ENCODE data around the gene MZB1. TPM values are rescaled to one million over a fixed set of nuclear protein-coding genes. Genes with fewer than 3 reads are reported as not detected.
A peak's percentile ranks its signal among the peaks of the same experiment; 100 is the strongest.
"Not testable (repeated sequence)": the region's sequence is repeated elsewhere in the genome, so short reads cannot be mapped to it uniquely, and the experiment has no call there.

The MZB1 gene
- total RNA-seq, 1 donor from 2014 or later, result not detected

DNA sequence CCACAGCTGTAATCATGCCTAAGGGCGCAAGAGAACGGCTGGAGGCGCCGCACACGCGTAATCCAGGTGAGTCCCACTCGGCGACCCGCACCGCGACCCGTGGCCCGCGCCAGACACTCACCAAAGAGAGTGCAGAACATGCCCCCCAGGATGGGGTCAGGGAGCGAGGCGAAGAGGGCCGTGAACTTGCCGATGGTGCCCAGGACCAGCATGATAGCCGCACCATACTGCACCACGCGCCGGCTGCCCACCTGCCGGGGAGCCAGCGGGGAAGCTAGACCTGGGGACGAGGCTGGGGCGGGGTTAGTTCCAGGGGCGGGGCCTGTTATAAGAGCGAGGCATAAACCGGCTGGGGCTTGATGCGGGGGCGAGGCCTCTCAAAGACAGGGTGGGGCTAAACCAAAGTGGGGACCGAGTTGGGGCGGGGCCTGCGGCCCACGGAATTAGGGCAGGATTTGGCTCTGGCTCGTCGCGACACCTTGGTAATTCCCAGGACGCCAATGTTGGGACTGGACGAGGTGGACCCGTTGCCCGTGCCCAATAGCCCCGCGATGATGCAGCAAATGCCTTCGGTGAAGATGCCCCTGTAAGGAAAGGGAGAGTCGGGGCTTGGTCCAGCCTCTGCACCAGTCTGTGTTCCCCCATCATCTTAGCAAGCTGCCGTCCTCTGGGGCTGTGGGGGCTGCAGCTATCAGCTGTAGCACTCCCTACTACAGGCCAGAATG lies 11.4 kb downstream of the MZB1 start:
- no peak for DNase-seq (ENCODE audit: low read depth)

- no peak for DNase-seq (ENCODE audit: low read depth)
Measured at GRCh38 chr5:139377226-139377625, 12.5 kb downstream of the MZB1 start.

GRCh38 chr5:139376364-139376763 lies 13.3 kb downstream of the MZB1 start:
- no peak for DNase-seq (ENCODE audit: low read depth)

DNA sequence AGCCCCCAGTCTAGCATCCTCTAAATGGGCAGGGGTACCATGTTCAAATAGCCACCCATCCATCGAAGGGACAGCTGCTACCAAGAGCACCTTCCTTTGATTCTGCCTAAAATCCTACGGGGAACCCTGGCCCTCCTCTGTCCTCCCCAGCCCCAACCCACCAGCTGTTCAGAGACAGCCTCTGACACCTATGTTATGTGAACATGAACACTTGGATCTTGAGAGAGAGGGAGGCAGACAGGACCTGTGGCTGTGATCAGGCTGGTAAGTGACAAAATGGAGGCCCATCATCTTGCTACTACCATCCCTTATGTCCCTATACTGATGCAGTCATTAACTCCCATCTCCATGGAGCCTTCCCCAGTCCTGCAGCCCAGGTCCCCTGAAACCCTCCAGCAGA lies 14.8 kb downstream of the MZB1 start:
- no peak for DNase-seq (ENCODE audit: low read depth)

DNA sequence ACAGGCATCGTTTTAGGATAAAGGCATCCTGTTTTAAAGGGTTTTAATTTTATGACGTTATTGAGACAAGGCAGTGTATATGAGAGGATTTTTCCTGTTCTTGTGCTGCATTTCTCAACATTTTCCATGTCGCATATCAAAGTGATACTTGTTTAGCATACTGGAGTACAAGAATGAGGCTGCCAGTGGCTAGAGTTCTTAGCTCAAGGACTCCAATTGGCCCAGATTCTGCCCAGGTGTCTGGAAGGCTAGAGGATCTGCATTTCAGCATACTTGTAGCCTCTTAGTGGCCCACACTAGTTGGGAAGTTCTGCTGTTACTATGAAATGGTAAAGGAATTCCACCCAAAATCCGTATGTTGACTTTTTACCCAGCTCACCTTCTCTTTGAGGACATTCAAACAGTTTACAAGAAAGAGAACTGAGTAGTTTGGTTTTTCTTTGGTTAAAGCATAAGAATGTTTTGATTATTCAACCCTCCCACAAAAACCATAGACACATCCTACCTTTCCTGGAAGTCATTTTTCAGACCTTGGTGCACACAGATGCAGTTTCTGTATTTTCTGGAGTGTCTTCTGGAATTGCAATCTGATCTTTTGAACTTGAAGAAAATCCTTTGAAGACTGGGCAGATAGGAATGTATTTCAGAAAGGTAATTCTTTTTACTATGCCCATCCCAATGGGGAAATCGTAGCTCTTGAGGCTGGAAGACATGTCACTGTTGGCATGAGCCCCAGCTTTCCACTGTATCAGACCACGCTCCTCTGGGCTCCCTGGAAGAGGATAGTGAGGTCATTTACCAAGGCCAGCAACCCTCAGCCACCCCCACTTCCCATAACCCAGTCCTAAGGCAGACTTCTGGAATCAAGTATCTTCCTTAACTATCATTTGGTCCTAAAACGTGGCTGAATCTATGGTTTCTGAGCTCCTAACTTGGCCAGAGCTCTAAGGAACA lies 18.0 kb downstream of the MZB1 start:
- no peak for DNase-seq (ENCODE audit: low read depth)

GRCh38 chr5:139369181-139369580 lies 20.5 kb downstream of the MZB1 start:
- no peak for DNase-seq (ENCODE audit: low read depth)

- DNase-seq (ENCODE audit: low read depth), result no peak
Measured at GRCh38 chr5:139368613-139369012, 21.1 kb downstream of the MZB1 start.

DNA sequence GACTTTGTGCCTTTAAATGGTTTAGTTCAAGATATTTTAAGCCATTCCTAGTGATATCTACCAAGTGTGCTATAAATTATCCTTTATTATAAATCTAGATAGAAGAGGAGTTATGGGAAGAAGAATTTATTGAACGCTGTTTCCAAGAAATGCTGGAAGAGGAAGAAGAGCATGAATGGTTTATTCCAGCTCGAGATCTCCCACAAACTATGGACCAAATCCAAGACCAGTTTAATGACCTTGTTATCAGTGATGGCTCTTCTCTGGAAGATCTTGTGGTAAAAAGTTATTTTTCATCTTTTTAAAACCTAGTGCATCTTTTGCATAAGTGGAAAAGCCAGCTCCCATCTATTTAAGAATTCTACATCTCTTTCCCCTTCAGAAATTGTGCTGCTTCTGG lies 25.2 kb downstream of the MZB1 start:
- no peak for DNase-seq (ENCODE audit: low read depth)

DNA sequence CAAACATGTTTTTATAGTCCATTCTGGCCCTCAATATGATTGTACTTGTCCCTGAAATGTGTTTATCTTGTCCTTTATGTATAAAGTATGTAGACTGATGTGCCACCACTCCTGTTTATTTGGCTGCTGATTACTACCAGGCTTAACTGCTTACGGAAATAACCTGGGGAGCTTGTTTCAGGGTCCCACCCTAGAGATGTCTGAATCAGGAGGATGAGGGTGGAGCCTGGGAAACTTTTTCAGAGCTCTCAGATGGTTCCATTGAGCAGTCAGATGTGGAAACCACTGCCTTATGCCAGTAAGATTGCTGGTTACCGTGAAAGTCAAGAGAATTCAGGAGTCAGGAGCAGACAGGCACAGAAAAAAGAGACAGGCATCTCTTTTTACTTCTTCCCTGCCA lies 25.8 kb downstream of the MZB1 start:
- DNase-seq (ENCODE audit: low read depth), result peak; percentile 22

DNA sequence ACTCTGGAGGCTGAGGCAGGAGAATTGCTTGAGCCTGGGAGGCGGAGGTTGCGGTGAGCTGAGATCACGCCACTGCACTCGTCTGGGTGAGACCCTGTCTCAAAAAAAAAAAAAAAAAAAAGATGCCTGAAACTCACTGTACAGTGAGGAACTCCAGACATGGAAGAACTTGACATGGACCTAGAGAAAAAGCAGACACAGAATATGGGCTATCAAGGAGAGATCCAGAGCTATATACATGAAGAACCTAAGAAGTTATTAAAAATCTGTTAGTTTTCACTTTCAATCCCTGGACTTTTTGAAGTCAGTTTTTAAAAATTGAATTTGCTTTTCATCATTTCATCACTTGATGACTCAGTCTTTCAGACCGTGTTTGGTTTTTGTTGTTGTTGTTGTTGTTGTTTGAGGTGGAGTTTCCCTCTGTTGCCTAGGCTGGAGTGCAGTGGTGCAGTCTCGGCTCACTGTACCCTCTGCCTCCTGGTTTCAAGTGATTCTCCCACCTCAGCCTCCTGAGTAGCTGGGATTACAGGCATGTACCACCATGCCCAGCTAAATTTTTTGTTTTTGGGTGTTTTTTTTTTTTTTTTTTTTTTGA lies 27.8 kb downstream of the MZB1 start:
- DNase-seq (ENCODE audit: low read depth), result no peak

GRCh38 chr5:139360384-139360783 lies 29.3 kb downstream of the MZB1 start:
- DNase-seq (ENCODE audit: low read depth), result no peak

DNA sequence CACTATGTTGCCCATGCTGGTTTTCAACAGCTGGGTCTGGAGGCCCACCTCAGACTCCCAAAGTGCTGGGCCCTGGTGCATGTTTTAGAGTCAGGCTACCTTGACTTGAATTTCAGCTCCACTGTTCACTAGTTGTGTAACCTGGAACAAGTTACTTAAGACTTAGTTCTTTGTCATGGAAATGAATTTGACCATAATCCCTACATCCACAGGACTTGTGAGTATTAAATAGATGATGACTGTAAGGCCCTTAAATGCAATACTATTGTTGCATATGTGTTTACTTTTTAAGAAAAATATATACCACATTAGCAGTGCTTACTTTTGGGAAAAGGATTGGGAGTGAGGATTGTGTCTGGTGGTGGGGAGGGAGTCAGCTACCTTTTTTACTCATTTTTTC lies 31.6 kb downstream of the MZB1 start:
- DNase-seq (ENCODE audit: low read depth), result no peak

DNA sequence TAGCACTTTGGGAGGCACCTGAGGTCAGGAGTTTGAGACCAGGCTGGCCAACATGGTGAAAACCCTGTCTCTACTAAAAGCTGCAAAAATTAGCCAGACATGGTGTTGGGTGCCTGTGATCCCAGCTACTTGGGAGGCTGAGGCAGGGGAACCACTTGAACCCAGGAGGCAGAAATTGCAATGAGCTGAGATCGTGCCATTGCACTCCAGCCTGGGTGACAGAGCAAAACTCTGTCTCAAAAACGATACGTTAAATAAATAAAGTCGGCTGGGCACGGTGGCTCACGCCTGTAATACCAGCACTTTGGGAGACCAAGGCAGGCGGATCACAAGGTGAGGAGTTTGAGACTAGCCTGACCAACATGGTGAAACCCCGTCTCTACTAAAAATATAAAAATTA lies 33.8 kb downstream of the MZB1 start:
- DNase-seq (ENCODE audit: low read depth), result not testable (repeated sequence)

- DNase-seq (ENCODE audit: low read depth), result no peak
Measured at GRCh38 chr5:139354186-139354585, 35.5 kb downstream of the MZB1 start.

GRCh38 chr5:139347863-139348262 lies 41.9 kb downstream of the MZB1 start:
- DNase-seq (ENCODE audit: low read depth), result not testable (repeated sequence)

GRCh38 chr5:139345442-139345841 lies 44.3 kb downstream of the MZB1 start:
- not testable (repeated sequence) for DNase-seq (ENCODE audit: low read depth)

DNA sequence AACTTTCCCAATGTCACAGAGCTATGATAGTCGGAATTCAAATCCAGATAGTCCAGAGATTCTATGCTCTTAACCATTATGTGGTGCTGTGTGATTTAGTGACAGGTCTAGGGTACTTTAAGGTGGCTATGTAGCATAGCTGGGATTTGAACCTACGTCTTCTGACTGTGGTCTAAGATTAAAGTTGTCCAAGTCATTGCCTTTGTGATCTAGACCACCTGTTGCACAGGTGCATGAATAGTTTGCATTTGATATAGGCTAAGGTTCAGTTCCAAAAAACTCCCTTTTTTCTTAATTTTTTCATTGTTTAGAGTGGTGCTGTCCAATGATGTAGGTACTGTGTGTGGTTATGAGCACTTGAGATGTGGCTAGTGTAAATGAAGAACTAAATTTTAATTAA lies 45.5 kb downstream of the MZB1 start:
- no peak for DNase-seq (ENCODE audit: low read depth)

- no peak for DNase-seq (ENCODE audit: low read depth)
Measured at GRCh38 chr5:139343476-139343875, 46.2 kb downstream of the MZB1 start.

GRCh38 chr5:139342423-139342723 lies 47.3 kb downstream of the MZB1 start:
- no peak for DNase-seq (ENCODE audit: low read depth)

DNA sequence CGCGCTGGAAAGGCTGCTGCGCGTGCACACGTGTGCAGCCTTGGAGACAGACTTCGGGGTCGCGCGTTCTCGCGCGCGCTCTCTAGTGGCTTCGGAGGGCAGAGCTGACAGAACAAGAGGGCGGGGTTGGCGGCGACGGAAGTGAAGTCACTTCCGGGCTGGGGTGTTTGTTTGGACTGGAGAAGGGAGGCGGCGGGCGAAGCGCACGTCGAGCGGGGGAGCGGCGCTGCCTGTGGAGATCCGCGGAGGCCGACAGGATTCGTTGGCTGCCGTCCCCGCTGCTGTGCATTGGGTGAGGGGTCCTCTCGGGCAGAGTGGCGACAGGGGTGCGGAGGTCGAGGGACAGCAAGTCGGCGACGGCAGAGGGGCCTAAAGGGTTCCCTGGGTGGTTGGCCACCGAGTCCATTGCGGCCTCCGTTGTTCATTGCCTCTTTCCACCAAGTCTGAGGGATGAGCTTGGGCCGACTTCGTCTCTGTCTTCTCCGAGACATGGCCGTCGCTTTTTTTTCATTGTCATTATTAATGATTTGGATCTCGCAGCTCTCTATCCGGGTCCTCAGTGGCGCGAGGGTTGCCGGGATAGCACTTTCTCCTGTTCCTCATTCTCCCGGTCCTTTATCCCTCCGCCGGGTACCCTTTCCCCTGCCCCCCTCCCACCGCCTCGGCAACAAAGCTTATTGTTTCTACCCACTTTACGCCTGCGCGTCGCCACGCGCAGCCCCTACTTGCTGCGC lies 47.9 kb downstream of the MZB1 start, which contains the start of gene PAIP2:
TSS of gene PAIP2 (plus strand) at position 166 of the 734 bp plus-strand sequence. CDS start 21,931 bp downstream, outside the sequence.
- DNase-seq (ENCODE audit: low read depth), result peak; percentile 91

- no peak for DNase-seq (ENCODE audit: low read depth)
Measured at GRCh38 chr5:139341187-139341688, 48.5 kb downstream of the MZB1 start.

- DNase-seq (ENCODE audit: low read depth), result peak; percentile 11
Measured at GRCh38 chr5:139340051-139340450, 49.7 kb downstream of the MZB1 start.
